ENCODE results near the gene LHFPL2.

Gene LHFPL2

DNA sequence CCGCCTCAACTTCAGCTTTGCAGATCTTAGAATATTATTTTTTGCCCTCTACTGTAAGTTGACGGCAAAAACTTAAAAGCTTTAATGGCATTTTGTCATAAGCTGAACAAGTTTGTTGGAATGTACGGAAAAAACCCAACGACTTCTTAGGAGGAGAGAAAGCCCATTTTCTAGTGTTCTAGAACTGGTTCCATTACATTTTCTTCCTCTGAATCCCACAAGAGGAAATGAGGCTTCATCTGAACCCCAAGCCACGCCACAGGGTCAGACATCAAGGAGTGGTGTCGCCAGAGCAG lies 113.7 kb downstream of the LHFPL2 start:
- no peak overlapping the region for H3K27ac ChIP-seq (replicated peaks)
- no peak for DNase-seq (ENCODE audit: low read depth in 1 of 2, low spot score in 1 of 2)
- no peaks in the 10 kb centered on the region for H3K27me3 ChIP-seq (ENCODE audit: insufficient read depth, poor library complexity, severe bottlenecking)
- H3K4me3 ChIP-seq (replicated peaks; ENCODE audit: insufficient read depth, low read length), result no peak overlapping the region
- TF ChIP-seq SPI1 (IDR thresholded peaks at IDR 0.05; ENCODE audit: borderline replicate concordance, low read depth) (no peak), POLR2AphosphoS5 (IDR thresholded peaks at IDR 0.05; ENCODE audit: low read depth) (no peak), GABPA (IDR thresholded peaks at IDR 0.05; ENCODE audit: low read depth) (no peak)
- TF ChIP-seq, protein P1, sequence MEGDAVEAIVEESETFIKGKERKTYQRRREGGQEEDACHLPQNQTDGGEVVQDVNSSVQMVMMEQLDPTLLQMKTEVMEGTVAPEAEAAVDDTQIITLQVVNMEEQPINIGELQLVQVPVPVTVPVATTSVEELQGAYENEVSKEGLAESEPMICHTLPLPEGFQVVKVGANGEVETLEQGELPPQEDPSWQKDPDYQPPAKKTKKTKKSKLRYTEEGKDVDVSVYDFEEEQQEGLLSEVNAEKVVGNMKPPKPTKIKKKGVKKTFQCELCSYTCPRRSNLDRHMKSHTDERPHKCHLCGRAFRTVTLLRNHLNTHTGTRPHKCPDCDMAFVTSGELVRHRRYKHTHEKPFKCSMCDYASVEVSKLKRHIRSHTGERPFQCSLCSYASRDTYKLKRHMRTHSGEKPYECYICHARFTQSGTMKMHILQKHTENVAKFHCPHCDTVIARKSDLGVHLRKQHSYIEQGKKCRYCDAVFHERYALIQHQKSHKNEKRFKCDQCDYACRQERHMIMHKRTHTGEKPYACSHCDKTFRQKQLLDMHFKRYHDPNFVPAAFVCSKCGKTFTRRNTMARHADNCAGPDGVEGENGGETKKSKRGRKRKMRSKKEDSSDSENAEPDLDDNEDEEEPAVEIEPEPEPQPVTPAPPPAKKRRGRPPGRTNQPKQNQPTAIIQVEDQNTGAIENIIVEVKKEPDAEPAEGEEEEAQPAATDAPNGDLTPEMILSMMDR (IDR thresholded peaks at IDR 0.05; ENCODE audit: insufficient read depth, low read length), result no peak
- TF ChIP-seq, protein P2, sequence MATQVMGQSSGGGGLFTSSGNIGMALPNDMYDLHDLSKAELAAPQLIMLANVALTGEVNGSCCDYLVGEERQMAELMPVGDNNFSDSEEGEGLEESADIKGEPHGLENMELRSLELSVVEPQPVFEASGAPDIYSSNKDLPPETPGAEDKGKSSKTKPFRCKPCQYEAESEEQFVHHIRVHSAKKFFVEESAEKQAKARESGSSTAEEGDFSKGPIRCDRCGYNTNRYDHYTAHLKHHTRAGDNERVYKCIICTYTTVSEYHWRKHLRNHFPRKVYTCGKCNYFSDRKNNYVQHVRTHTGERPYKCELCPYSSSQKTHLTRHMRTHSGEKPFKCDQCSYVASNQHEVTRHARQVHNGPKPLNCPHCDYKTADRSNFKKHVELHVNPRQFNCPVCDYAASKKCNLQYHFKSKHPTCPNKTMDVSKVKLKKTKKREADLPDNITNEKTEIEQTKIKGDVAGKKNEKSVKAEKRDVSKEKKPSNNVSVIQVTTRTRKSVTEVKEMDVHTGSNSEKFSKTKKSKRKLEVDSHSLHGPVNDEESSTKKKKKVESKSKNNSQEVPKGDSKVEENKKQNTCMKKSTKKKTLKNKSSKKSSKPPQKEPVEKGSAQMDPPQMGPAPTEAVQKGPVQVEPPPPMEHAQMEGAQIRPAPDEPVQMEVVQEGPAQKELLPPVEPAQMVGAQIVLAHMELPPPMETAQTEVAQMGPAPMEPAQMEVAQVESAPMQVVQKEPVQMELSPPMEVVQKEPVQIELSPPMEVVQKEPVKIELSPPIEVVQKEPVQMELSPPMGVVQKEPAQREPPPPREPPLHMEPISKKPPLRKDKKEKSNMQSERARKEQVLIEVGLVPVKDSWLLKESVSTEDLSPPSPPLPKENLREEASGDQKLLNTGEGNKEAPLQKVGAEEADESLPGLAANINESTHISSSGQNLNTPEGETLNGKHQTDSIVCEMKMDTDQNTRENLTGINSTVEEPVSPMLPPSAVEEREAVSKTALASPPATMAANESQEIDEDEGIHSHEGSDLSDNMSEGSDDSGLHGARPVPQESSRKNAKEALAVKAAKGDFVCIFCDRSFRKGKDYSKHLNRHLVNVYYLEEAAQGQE (IDR thresholded peaks at IDR 0.05; ENCODE audit: insufficient replicate concordance, low read depth), result no peak

DNA sequence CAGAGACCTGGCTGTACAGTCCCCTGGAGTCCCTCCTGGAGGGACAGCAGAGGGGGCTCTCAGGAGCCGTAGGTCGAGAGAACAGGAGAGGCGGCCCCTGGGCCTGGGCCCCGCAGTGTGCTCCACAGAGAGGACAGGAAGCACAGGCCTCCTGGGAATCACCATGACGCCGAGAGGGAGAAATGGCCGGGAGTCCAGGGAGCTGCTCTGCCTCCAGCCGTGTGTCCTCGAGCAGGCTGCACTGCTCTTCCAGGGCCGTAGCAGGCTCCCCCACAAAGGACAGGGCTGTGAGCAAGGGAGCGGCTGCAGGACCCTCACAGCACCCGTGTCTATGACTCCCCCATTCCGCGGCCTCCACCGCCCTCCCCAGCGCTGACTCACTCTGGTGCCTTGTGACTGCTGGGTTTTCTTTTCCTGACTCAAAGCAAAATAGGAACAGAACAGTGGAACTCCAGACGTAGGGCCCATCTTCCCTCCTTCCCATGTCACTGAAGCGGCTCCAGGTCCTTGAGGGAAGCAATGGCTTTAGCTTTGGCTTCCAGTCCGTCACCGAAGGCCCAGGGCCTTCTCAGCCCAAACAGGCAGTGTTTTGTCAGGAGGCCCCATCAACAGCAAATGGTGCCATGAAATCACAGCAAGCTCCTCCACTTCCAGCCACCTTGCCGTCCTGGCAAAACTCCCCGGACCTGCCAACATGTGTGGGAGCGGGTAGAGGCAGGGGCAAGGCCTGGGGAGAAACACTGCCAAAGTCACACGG lies 114.2 kb downstream of the LHFPL2 start:
- TF ChIP-seq POLR2AphosphoS5 (IDR thresholded peaks at IDR 0.05; ENCODE audit: low read depth) (no peak), SPI1 (IDR thresholded peaks at IDR 0.05; ENCODE audit: borderline replicate concordance, low read depth) (no peak), GABPA (IDR thresholded peaks at IDR 0.05; ENCODE audit: low read depth) (no peak)
- TF ChIP-seq, protein P1 (IDR thresholded peaks at IDR 0.05; ENCODE audit: insufficient read depth, low read length), result no peak
- TF ChIP-seq, protein P2 (IDR thresholded peaks at IDR 0.05; ENCODE audit: insufficient replicate concordance, low read depth), result no peak
- Histone ChIP-seq H3K27ac (replicated peaks) (no peak overlapping the region), H3K27me3 (ENCODE audit: insufficient read depth, poor library complexity, severe bottlenecking) (no peaks in the 10 kb centered on the region), H3K4me3 (replicated peaks; ENCODE audit: insufficient read depth, low read length) (no peak overlapping the region)
- no peak for DNase-seq (ENCODE audit: low read depth in 1 of 2, low spot score in 1 of 2)

DNA sequence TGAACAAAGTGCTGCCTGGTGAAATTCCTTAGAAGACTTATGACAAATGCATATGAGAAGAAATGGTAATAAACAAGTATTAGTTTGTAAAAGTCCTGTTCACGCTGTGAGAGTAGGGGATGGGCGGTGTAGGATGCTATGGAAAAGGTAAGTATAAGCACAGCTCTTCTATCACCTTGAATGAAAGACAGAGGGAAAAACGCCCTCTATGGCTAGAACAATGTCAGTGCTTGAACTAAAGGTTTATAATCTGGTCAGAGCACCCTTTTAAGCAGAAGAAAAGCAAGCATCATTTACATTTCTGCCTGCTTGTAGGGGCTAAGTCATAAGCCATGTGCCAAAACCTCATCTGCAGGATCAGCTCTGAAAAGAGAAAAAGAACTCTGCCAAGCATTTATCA lies 115.2 kb downstream of the LHFPL2 start:
- H3K27me3 ChIP-seq (ENCODE audit: insufficient read depth, poor library complexity, severe bottlenecking), result no peaks in the 10 kb centered on the region
- no peak overlapping the region for H3K27ac ChIP-seq (replicated peaks)
- no peak for DNase-seq (ENCODE audit: low read depth in 1 of 2, low spot score in 1 of 2)
- TF ChIP-seq, protein P1 (IDR thresholded peaks at IDR 0.05; ENCODE audit: insufficient read depth, low read length), result no peak
- TF ChIP-seq POLR2AphosphoS5 (IDR thresholded peaks at IDR 0.05; ENCODE audit: low read depth) (no peak), GABPA (IDR thresholded peaks at IDR 0.05; ENCODE audit: low read depth) (no peak), SPI1 (IDR thresholded peaks at IDR 0.05; ENCODE audit: borderline replicate concordance, low read depth) (no peak)
- TF ChIP-seq, protein P2 (IDR thresholded peaks at IDR 0.05; ENCODE audit: insufficient replicate concordance, low read depth), result no peak
- no peak overlapping the region for H3K4me3 ChIP-seq (replicated peaks; ENCODE audit: insufficient read depth, low read length)
